22Rv1 (cell line): ENCODE data around the gene FAM117B.

Experiments
- CTCF ChIP-seq: fragments of 450-650 bp; IDR thresholded peaks from 2 replicates; pipeline ENCODE4 v1.5.1; 2017; ENCODE audit warnings: mild to moderate bottlenecking
- ZFX ChIP-seq: fragments of 450-650 bp; IDR thresholded peaks from 2 replicates; pipeline ENCODE4 v1.6.1; 2017; ENCODE audit warnings: antibody characterized with exemption, borderline replicate concordance

GRCh38 chr2:202608142-202608852 lies 26.5 kb upstream of the FAM117B start:
- no peak for TF ChIP-seq CTCF
- TF ChIP-seq ZFX = no peak
